ENCODE measurements around the gene LPA. TPM values are rescaled to one million over a fixed set of nuclear protein-coding genes. Genes with fewer than 3 reads are reported as not detected.

The LPA gene
- total and polyA plus RNA-seq, 2 of the 8 experiments (the other 6 are each of a cell fraction or from before 2014, with no cell fraction given): 0.39 TPM; not detected in 1

- Histone ChIP-seq H3K14ac (ENCODE audit: insufficient read length) (no peak overlapping the region), H2BK5ac (ENCODE audit: low read depth, low read length) (no peak overlapping the region), H4K8ac (ENCODE audit: extremely low read depth, insufficient read depth, low read length) (no peak overlapping the region), H3K9ac (replicated peaks in 1 of 4; ENCODE audit: extremely low read depth in 1 of 4, low read depth in 3 of 4, low read length in 3 of 4) (no peak overlapping the region), H3K56ac (replicated peaks; ENCODE audit: insufficient read length, low read depth, low read length) (no peak overlapping the region), H3K18ac (ENCODE audit: extremely low read depth, low read length) (no peak overlapping the region), H3K27ac (ENCODE audit: low read depth, low read length) (no peak overlapping the region), H3K27me3 (replicated peaks in 1 of 4; ENCODE audit: control insufficient read depth in 3 of 4, extremely low read depth in 1 of 4, insufficient read depth in 3 of 4, low read length in 3 of 4) (no peaks in the 10 kb centered on the region), H2BK12ac (ENCODE audit: low read depth, low read length) (no peak overlapping the region), H4K5ac (ENCODE audit: insufficient read length, low read depth, low read length) (no peak overlapping the region), H2AFZ (ENCODE audit: low read length) (no peak overlapping the region), H4K20me1 (replicated peaks in 1 of 2; ENCODE audit: control insufficient read depth in 1 of 2, insufficient read depth in 2 of 2, low read length in 2 of 2) (no peaks in the 10 kb centered on the region), H3K9me3 (ENCODE audit: insufficient read depth in 2 of 2, low read depth in 1 of 2, low read length in 1 of 2) (no peaks in the 10 kb centered on the region), H3K4me1 (replicated peaks in 1 of 4; ENCODE audit: control insufficient read depth in 3 of 4, insufficient read depth in 4 of 4, low read length in 3 of 4) (no peaks in the 10 kb centered on the region), H2AK5ac (ENCODE audit: low read depth, low read length) (no peak overlapping the region), H3K4ac (replicated peaks; ENCODE audit: insufficient read length, low read depth, low read length) (no peak overlapping the region), H2BK120ac (replicated peaks; ENCODE audit: low read depth, low read length) (no peak overlapping the region), H3K79me1 (ENCODE audit: low read depth, low read length) (no peaks in the 10 kb centered on the region), H3K23me2 (ENCODE audit: low read depth, low read length) (no peaks in the 10 kb centered on the region), H3K4me2 (ENCODE audit: insufficient read depth in 1 of 2, low read depth in 2 of 2, low read length in 2 of 2) (no peak overlapping the region), H3K36me3 (ENCODE audit: control insufficient read depth in 2 of 4, insufficient read depth in 4 of 4, low read length in 3 of 4) (peaks cover 0 to 5% (median 0%) of the 10 kb centered on the region in 4 experiments; a peak in 1 of 8 replicates), H2BK15ac (ENCODE audit: low read length) (no peak overlapping the region), H3K4me3 (ENCODE audit: extremely low read depth in 1 of 4, insufficient read depth in 2 of 4, low read depth in 3 of 4, low read length in 4 of 4) (no peak overlapping the region), H3K79me2 (ENCODE audit: control insufficient read depth in 1 of 2, insufficient read depth in 2 of 2, low read length in 2 of 2) (no peaks in the 10 kb centered on the region), H2BK20ac (ENCODE audit: low read length) (no peak overlapping the region), H3K23ac (ENCODE audit: insufficient read length) (no peak overlapping the region), H4K91ac (replicated peaks; ENCODE audit: insufficient read length, low read length) (no peak overlapping the region)
- ChIA-PET CTCF (ENCODE audit: partially characterized antibody) (interaction anchor here (1.2 kb wide), 1 partner anchor 32 kb away, joined by 4 read pairs; no protein-coding TSS in a partner anchor), POLR2A (ENCODE audit: partially characterized antibody) (no interaction called here)
- DNase-seq (ENCODE audit: low read depth in 1 of 2, low spot score in 2 of 2) (no peak), FAIRE-seq (no peak)
- 94% methylated on average over 11 of the region's 11 CpGs; no CpG with 5 or more reads in 1 of the 2 experiments for WGBS, 2 experiments (ENCODE audit: extremely low coverage in 1 of 2, insufficient coverage in 1 of 2, insufficient read length in 1 of 2, insufficient replicate concordance in 2 of 2, low coverage in 1 of 2, low lambda C conversion rate in 2 of 2, missing lambda C conversion rate in 1 of 2)
- TF ChIP-seq HDAC2 (IDR thresholded peaks at IDR 0.05; ENCODE audit: borderline replicate concordance in 1 of 2, low read depth in 2 of 2, low read length in 2 of 2) (no peak), NRF1 (IDR thresholded peaks at IDR 0.05; ENCODE audit: low read depth, low read length) (no peak), JUN (IDR thresholded peaks at IDR 0.05; ENCODE audit: low read depth, low read length) (no peak), SP1 (IDR thresholded peaks at IDR 0.05; ENCODE audit: low read depth, low read length) (no peak), CTBP2 (IDR thresholded peaks at IDR 0.05; ENCODE audit: borderline replicate concordance, insufficient read depth, insufficient read length, low read length) (no peak), RBBP5 (IDR thresholded peaks at IDR 0.05; ENCODE audit: borderline replicate concordance, low read depth, low read length) (no peak), ASH2L (IDR thresholded peaks at IDR 0.05; ENCODE audit: low read length) (no peak), TAF1 (IDR thresholded peaks at IDR 0.05; ENCODE audit: low read depth, low read length) (no peak), FOSL1 (IDR thresholded peaks at IDR 0.05; ENCODE audit: insufficient read depth, low read depth, low read length) (no peak), CEBPB (IDR thresholded peaks at IDR 0.05; ENCODE audit: low read depth, low read length) (no peak), GTF2F1 (IDR thresholded peaks at IDR 0.05; ENCODE audit: borderline replicate concordance, low read depth, low read length) (no peak), TAF7 (optimal IDR thresholded peaks at IDR 0.05; ENCODE audit: borderline replicate concordance, low read depth, low read length) (no peak), RXRA (IDR thresholded peaks at IDR 0.05; ENCODE audit: insufficient read depth, low read depth, low read length) (no peak), SAP30 (IDR thresholded peaks at IDR 0.05; ENCODE audit: insufficient read depth, insufficient replicate concordance, low read length) (no peak)
Measured at GRCh38 chr6:160487116-160487515, 177.0 kb downstream of the LPA start.
